Stimulated activated CD4-positive, alpha-beta T cell treated with anti-CD3 and anti-CD28 coated beads, TNF-alpha, amount 100 ng/mL, for 24 hours (primary cell): ENCODE results near the gene ARTN.

Source experiments
- DNase-seq, 3 experiments: peaks; one replicate each; pipeline ENCODE4 v3.0.0-alpha.2; 2020; ENCODE audit warnings: low read depth in 3 of 3

ARTN gene, protein sequence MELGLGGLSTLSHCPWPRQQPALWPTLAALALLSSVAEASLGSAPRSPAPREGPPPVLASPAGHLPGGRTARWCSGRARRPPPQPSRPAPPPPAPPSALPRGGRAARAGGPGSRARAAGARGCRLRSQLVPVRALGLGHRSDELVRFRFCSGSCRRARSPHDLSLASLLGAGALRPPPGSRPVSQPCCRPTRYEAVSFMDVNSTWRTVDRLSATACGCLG

DNA sequence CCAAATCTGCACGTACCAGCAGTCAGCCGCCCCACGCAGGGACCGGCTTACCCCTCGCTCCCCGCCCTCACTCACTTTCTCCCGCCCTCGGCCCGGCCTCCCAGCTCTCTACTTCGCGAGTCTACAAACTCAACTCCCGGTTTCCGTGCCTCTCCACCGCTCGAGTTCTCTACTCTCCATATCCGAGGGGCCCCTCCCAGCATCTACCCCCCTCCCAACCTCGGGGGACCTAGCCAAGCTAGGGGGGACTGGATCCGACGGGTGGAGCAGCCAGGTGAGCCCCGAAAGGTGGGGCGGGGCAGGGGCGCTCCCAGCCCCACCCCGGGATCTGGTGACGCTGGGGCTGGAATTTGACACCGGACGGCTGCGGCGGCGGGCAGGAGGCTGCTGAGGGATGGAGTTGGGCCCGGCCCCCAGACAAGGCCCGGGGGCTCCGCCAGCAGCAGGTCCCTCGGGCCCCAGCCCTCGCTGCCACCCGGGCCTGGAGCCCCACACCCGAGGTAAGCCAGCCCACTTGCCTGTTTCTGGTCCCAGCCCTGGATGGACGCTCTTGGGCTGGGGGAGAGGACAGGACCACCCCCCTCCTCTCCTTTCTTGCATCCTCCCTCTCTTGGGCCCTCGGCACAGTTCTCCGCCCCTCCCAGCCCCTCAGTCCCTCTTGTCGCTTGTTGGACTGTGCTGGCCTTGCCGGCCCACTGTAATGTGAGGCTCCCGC is at the start of gene ARTN:
Gene ARTN (plus strand): TSS at position 416 of the 715 bp plus-strand sequence. CDS start 1,856 bp downstream, outside the sequence.
- no peak for DNase-seq

DNA sequence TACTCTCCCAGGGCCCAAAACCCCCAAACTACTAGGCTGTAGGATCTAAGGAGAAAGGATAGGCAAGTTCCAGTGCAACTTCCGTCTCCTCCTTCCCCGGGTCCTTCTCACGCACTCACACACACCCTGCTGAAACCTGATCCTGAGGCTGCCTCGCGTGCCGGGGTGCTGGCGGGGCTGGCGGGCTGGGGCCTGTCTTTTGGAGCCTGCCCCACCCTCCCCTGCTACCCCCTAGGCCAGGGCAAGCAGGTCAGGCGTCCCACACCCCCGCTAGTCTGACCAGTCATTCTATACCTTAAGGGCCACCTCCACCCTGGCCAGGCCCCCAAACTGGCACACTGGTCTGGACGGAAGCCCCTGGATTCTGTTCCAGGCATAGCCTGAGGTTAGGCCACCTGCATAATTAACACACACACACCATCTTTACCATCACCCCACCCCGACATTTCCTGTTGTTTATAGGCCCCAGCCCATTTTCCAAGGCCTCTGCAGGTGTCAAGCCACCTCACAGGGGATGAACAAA is 48.3 kb upstream of the ARTN start:
- no peak for DNase-seq

DNA sequence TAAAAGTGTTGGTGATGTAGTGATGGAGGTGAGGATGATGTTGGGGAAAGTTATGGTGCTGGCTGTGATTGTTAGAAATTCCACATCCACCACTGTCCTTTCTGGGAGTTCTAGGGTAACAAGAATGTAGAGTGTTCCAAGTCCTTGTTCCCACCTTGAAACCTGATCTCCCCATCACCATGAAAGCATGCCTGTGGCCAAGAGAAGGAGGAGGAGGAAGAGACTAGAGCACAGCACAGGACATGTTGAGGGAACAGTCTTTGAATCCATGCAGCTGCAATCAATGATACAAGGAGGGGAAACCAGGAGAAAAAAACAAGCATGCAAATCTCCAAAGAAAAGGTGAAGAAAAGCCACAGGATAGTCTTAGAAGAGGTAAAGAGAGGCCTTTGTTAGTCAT is 45.9 kb upstream of the ARTN start:
- DNase-seq, result no peak

DNA sequence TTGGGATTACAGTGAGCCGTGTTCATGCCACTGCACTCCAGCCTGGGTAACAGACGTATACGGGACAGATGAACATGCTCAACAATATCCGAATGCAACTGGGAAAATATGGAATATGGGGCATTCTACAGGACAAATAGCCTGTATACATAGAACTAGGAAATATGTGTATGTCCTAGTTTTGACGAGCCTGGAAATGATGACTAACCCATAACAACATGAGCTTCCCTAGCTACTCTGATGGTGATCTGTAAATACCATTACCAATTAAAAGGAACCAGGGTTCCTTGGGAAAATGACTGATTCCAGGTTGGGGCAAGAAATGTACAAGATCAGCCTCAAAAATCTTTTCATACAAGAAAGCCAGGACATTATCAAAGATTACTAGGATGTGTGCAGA is 42.8 kb upstream of the ARTN start:
- DNase-seq, result no peak

DNA sequence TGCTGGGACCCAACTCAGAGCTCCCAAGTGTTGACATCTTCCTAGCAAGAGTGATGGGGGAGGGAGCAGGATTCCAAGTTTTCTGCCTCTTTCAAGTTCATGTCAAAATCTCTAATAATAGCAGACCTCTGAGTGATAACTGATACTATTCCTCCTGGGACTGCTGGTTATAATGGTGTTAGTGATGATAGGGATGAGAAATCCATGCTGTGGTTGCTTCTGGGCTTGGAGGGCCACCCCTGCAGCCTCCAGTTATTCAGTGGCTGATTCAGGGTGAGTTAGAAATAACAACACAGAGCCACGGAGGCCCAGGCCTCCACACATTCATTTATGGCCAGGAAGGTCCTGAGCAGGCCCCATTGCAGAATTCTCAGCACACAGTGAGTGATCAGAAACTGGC is 40.6 kb upstream of the ARTN start:
- no peak for DNase-seq

DNA sequence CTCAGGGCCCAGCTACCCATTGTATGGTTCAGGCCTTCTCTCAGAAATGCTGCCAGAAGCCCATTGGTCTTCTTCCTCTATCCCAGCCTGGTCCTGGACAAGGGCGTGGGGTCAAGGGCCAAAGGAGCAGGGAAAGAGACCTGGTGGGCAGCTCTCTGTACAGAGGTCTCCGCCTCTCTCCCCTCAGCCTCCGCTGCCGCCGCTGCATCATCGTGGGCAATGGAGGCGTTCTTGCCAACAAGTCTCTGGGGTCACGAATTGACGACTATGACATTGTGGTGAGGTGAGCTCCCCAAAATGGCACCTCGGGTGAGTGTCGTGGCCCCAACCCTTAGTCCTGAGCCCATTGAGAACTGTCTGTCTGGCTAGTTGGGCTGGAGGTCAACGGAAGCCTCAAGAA is 34.6 kb upstream of the ARTN start:
- no peak for DNase-seq

DNA sequence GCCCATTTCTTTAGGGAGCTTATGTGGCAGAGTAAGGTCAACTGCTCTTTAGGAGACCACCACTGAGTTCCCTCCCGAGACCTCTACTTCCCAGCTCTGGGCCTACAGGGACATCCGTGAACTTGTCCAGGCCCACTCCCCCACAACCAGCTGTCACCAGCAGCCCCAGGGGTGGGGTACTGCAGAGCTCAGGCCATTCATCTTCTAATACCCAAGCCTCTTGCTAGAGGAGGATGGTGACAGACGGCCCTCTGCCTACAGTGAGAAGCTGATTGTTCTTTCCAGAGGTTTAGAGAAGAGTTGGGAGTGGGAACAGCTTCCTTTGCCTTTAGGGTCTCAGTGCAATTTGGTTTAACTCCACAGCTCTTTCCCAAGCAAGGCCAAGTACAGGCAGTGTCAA is 33.2 kb upstream of the ARTN start:
- DNase-seq, result no peak

DNA sequence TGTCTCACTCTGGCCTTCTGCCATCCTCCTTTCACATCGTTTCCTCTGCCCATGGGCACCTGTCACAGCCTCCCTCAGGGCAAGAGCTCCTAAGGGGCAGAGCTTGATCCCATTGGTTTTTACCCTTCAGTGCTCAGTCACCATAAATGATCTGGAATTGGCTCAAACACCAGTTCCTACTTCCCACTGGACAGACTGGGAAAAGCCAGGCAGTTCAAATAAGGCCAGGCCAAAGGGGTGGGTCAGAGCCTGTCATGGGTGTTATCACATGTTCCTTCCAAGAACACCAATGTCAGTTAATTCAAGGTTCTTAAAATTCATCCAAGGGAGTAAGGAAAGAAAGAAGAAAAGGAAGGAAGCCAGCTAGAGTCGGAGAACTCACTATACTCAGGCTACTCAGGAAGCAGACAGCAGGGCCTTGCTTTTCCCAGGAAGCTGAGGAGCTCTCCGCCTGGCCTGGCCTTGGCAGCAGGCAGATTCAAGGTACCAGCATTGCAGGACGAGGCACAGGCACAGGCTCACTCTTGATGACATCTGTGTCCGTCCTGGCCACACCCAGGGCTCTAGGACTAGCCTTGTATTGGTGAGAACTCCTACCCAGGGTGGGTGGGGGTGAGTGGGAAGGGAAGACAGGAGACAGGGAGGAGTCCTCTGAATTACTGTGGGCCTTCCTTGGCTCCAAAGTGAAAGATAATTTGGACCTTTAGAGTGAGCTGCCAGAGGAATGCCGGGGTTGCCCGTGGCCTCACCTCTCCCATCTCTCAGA is 32.2 kb upstream of the ARTN start:
- no peak for DNase-seq

DNA sequence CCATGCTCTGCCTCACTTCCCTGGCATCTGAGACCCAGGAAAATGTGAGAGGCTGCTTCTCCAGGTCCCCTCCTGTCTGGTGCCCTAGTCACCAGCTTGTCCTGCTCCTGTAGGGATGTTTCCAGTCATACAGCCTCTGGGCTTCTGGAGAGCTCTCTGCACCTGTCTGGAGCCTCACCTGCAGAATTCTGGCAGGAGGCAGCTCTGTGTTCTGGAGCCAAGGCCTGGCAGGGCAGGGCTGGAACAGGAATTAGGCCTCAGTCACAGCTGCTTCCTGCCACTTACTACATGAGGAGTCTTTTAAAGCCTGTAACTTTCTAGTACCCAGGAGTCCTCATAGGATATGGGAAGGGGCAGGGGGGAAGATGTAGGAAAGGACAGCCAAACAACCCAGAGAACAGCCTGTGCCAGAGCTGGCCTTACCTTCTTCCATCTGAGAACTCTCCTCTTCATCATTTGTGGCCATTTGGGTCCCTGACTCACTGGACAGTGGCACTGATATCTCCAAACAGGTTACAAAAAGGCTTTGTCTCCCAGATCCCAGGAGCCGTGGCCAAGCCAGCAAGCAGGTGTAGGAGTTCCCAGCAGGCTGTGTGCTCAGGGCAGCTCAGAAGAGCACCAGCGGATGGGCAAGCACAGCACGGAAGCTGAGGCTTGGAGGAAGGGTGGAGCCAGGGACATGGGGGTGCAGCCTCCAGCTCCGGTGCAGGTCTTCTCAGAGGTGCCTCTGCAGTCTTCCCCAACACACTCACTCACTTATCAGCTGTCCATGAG is 31.4 kb upstream of the ARTN start:
- no peak for DNase-seq

DNA sequence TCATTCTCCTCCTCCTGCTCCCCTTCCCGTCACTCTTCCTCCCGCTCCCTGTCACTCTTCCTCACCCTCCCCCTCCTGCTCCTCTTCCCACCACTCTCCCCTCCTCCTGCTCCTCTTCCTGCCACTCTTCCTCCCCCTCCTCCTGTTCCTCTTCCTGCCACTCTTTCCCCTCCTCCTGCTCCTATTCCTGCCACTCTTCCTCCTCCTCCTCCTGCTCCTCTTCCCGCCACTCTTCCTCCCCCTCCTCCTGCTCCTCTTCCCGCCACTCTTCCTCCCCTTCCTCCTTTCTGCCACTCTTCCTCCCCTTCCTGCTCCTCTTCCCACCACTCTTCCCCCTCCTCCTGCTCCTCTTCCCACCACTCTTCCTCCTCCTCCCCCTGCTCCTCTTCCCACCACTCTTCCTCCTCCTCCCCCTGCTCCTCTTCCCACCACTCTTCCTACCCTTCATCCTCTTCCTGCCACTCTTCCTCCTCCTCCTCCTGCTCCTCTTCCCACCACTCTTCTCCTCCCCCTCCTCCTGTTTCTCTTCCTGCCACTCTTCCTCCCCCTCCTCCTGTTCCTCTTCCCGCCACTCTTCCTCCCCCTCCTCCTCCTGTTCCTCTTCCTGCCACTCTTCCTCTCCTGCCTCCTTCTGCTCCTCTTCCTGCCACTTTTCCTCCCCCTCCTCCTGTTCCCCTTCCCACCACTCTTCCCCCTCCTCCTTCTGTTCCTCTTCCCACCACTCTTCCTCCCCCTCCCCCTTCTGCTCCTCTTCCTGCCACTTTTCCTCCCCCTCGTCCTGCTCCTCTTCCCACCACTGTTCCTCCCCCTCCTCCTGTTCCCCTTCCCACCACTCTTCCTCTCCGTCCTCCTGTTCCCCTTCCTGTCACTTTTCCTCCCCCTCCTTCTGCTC is 28.7 kb upstream of the ARTN start:
- DNase-seq, result no peak

DNA sequence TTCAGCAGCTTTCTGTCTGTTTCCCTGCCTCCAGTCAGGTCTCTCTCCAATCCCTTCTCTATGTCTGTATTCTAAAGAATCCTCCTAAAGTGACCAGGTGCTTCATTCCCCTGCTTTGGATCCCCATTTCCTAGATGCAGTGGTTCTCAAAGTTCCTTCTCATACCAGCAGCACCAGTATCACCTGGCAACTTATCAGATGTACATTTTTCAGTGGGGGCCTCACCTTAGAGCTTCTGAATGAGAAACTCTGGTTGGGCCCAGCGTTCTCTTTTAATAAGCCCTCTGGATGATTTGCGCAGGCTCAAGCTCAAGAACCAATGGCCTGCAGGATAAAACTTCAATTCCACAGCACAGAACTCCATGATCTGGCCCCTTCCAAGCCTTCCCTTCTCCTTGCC is 25.4 kb upstream of the ARTN start:
- DNase-seq, result no peak

DNA sequence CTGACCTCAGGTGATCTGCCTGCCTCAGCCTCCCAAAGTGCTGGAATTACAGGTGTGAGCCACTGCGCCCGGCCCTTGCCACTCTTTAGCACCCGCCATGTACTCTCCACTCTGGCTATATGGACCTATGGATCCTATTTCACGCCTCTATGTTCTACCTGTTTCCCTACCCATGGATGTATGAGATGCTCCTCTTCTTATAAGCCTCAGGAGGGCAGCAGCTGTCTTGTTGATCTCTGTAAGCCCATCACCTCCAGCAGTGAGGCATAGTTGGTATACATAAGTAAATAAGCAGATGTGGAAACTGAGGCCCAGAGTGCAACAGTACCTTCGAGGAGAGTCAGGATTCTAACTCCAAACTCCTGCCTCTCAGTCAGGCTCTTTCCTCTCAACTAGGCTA is 24.7 kb upstream of the ARTN start:
- DNase-seq, result no peak

DNA sequence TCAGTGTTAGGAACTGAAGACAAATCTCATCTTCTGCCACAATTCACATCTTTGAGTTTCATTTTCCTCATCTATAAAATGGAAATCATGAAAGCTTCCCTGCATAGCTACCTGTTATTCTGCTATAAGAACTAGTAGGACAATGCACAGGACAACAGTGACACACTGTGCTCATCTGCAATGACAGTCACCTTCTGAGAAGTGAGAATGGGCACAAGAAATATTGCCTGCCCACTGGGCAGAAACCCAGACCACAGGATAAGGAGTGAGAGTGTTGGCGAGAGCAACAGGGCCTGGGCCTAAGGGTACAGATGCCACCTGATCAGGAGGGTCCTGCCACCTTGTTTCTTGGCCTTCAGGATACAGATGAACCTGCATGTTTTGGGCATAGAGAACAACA is 23.3 kb upstream of the ARTN start:
- no peak for DNase-seq

DNA sequence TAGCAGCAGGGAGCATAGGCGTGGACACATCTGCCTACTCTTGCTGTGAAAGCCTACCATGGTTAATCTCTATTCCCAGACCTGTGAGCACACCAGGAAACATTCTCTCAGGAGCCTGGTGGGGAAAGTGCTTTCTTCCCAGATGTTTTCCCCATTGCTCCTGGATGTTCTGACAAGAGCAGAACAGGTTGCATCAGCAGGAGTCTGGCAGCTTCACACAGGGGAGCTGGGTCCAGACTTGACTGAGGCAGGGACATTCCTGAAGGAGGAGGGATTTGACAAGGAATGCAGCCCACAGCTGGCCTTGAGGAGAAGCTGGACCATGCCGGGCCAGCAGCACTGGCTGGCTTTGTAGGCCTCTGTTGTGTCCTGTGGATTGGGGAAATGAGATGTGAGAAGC is 21.0 kb upstream of the ARTN start:
- DNase-seq, result no peak

DNA sequence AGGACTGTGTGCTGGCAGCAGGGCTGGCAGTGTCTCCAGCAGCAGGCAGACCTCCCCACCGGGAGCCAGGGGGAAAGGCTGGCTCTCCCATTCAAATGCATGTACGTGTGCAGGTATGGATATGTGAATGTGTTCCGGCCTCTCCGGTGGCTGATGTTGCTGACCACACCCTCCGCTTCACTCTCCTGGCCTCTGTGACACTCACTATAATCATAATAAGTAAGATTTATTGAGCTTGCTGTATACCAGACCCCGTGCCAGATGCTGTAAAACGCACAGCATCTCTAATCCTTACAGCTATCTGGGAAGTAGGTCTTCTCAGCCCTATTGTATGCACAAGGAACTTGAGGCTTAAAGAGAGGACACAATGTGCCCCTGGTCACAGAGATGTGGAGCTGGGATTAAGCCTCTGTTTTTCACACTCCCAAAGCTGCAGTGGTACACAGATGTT is 20.5 kb upstream of the ARTN start:
- no peak for DNase-seq

DNA sequence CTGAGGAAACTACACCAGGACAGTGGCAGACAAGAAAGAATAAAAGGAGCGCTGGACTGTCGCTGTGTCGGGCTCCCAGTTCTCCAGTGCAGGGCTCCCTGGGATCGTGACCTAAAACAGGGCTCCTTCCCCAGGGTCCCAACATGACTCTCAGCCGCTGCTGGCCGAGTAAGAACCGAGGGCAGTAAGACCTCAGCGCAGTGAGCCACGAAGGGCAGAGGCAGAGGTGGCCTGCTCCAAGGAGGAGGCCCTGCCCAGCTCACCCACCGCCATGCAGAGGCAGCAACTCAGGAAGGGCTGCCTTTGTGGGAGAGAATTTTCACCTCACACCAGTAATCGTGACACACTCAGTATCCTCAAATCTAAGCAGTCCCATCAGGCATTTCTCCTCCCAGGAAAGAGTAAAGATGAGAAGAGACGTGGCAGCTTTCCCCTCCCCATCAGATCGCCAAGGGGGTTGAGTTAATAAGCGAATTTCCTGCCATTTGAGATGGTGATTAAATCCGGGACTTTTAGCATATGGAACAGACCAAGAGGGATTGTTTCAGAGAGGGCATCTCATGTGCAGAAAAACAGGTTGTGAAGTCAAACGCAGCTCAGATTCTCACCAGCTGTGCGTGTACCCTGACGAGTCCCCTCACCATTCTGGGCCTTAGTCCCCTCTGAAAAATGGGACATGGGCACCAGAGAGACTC is 19.8 kb upstream of the ARTN start:
- DNase-seq, result no peak

DNA sequence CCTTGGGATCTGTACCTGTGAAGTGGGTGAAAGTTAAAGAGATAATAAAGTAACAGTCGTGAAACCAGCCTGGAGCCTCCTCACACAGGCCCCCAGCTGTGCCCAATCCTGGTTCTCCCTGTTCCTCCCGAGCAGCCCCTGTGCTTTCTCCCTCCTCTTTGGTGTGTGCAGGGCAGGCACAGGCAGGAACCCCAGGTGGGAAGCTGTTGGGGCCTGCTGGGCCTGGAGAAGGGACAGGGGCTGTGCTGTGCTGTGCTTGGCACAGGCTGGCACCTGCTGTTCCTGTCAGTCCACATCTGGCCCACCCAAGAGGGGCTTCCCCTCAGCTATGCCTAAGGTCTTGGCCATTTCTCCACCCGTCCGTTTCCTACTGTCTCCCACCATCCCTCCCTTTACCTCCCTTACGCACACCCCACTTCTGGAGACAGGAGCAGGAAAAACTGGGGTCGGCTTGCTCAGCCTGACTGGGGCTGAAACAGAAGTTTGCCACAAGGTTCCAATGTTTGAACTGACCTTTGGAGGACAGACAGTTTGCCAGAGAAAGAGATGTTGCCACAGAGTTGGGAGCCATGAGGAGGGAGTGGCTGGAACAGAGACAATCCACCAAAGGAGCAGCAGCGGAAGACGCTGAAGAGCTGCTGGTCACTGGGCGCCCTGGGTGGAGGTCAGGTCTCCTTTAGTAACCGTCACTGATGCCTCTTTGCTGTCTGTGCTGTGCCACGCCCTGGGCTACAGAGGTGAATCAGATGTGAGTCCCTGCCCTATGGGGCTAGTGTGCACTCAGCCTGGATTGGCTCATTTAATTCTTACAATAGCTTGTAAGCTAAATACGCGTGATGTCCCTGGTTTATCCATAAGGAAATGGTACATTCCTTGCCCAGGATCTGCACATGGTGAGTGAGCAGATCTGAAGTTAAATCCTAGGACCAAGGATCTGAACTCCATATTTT is 18.8 kb upstream of the ARTN start:
- DNase-seq, result no peak

DNA sequence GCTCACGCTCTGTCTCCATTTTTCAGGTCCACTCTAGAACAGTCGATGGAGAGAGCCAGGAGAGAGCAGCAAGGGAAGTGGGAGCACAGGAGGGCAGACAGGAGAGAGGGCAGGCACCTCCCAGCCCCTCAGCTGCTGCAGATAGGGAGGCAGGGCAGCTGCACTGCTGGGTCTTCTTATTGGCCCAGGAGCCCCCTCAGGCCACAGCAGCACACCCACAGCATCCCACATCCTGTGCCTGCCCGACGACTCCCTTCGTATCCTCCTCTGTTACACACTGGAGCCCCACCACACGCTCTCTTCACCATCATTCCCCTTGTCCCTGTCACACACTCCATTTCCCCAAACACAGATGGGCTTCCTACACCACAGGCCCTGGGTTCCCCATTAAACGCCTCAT is 13.7 kb upstream of the ARTN start:
- DNase-seq, result no peak

DNA sequence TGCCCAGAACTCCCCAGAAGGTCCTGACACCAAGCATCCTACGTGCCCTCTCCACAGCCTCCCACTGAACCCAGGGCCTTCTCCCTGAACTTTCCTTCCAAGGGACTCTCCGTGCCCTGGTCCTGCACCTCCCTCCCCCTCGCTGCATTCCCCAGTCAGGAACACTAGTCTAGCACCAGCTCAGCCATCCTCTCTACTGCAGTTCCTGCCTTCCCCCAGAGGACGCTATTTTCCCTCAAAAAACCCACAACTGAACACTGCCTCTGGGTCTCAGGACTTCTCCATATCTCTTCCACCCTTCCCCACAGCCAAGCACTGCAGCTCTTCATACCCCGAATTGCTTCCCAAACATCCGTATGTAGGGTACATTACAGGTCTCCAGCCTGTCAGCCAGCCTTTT is 12.6 kb upstream of the ARTN start:
- DNase-seq, result no peak
